Astrocyte (in vitro differentiated cells and primary cell): ENCODE data around the gene COL16A1. TPM values are rescaled to one million over a fixed set of nuclear protein-coding genes. Genes with fewer than 3 reads are reported as not detected.

Experiments
- DNase-seq: peaks from one replicate; pipeline ENCODE4 v3.0.0-alpha.2; 2010; ENCODE audit warnings: low read depth
- FAIRE-seq: peaks from 2 replicates; lab custom pipeline; 2011; peaks lifted over from hg19 to GRCh38; lab: Jason Lieb, UNC
- H2AFZ ChIP-seq: 2 replicates; pipeline ENCODE4 v1.6.0; 2012; ENCODE audit warnings: low read depth, low read length, inconsistent platforms
- H3K27ac ChIP-seq: 2 replicates; pipeline ENCODE4 v1.5.1; 2011; ENCODE audit warnings: low read depth, low read length, inconsistent platforms
- H3K27me3 ChIP-seq: 2 replicates; pipeline ENCODE4 v1.6.0; 2011; ENCODE audit warnings: low read length, inconsistent platforms; ENCODE audit not compliant: insufficient read depth
- H3K36me3 ChIP-seq: 2 replicates; pipeline ENCODE4 v1.5.1; 2011; ENCODE audit warnings: low read length, inconsistent platforms; ENCODE audit not compliant: insufficient read depth
- H3K4me1 ChIP-seq: 2 replicates; pipeline ENCODE4 v1.5.1; 2011; ENCODE audit warnings: low read length, inconsistent platforms; ENCODE audit not compliant: insufficient read depth
- H3K4me2 ChIP-seq: 2 replicates; pipeline ENCODE4 v1.6.0; 2012; ENCODE audit warnings: low read length, inconsistent platforms
- H3K4me3 ChIP-seq: 2 replicates; pipeline ENCODE4 v1.5.1; 2011; ENCODE audit warnings: low read depth, mild to moderate bottlenecking, low read length, inconsistent platforms; ENCODE audit not compliant: insufficient read depth
- H3K79me2 ChIP-seq: 2 replicates; pipeline ENCODE4 v1.6.0; 2012; ENCODE audit warnings: mild to moderate bottlenecking, low read length, inconsistent platforms; ENCODE audit not compliant: insufficient read depth
- H3K9ac ChIP-seq: 2 replicates; pipeline ENCODE4 v1.6.0; 2012; ENCODE audit warnings: mild to moderate bottlenecking, low read length, inconsistent platforms
- H3K9me3 ChIP-seq: 2 replicates; pipeline ENCODE4 v1.5.1; 2012; ENCODE audit warnings: low read depth, mild to moderate bottlenecking, low read length, inconsistent platforms; ENCODE audit not compliant: insufficient read depth
- H4K20me1 ChIP-seq: 2 replicates; pipeline ENCODE4 v1.6.0; 2012; ENCODE audit warnings: low read length, inconsistent platforms; ENCODE audit not compliant: insufficient read depth
- H3K27ac Mint-ChIP-seq: one replicate; pipeline ENCODE4 v1.8.0; 2021; ENCODE audit warnings: mild to moderate bottlenecking, mixed read lengths; ENCODE audit not compliant: unreplicated experiment
- H3K27me3 Mint-ChIP-seq: one replicate; pipeline ENCODE4 v1.8.0; 2021; ENCODE audit warnings: low read depth, mixed read lengths; ENCODE audit not compliant: unreplicated experiment
- H3K36me3 Mint-ChIP-seq: one replicate; pipeline ENCODE4 v1.8.0; 2021; ENCODE audit warnings: low read depth, mixed read lengths; ENCODE audit not compliant: unreplicated experiment
- H3K4me1 Mint-ChIP-seq: one replicate; pipeline ENCODE4 v1.8.0; 2021; ENCODE audit warnings: low read depth, mixed read lengths; ENCODE audit not compliant: unreplicated experiment
- H3K4me3 Mint-ChIP-seq: one replicate; pipeline ENCODE4 v1.8.0; 2021; ENCODE audit warnings: mild to moderate bottlenecking, moderate library complexity, mixed read lengths; ENCODE audit not compliant: unreplicated experiment
- H3K9me3 Mint-ChIP-seq: one replicate; pipeline ENCODE4 v1.8.0; 2021; ENCODE audit warnings: mild to moderate bottlenecking, mixed read lengths; ENCODE audit not compliant: unreplicated experiment
- CTCF ChIP-seq: IDR thresholded peaks from 2 replicates; pipeline ENCODE4 v1.5.1; 2011; ENCODE audit warnings: low read depth, mild to moderate bottlenecking, inconsistent platforms, low read length, moderate library complexity; ENCODE audit not compliant: insufficient read depth
- EZH2 ChIP-seq: IDR thresholded peaks from 2 replicates; pipeline ENCODE4 v1.6.1; 2012; ENCODE audit warnings: mild to moderate bottlenecking, low read length, inconsistent platforms; ENCODE audit not compliant: insufficient read depth
- total RNA-seq: library from RNA; stranded (reverse); gene quantifications from 2 replicates; pipeline ENCODE4 v1.2.1, GENCODE V29; 2021

The COL16A1 gene
- total RNA-seq, 1 donor from 2014 or later, result 42.9 TPM

GRCh38 chr1:31725134-31725533, 21.3 kb upstream of the COL16A1 start:
- Mint-ChIP-seq H3K9me3 (peaks cover 9% of the 10 kb centered on the region), H3K27me3 (peaks cover 34% of the 10 kb centered on the region), H3K27ac (no peak overlapping the region), H3K4me1 (peaks cover 12% of the 10 kb centered on the region), H3K36me3 (peaks cover 7% of the 10 kb centered on the region), H3K4me3 (no peak overlapping the region)
- Histone ChIP-seq H3K27ac (no peak overlapping the region), H4K20me1 (peaks cover 7% of the 10 kb centered on the region), H3K36me3 (no peaks in the 10 kb centered on the region), H3K27me3 (no peaks in the 10 kb centered on the region), H3K4me3 (no peak overlapping the region), H2AFZ (no peak overlapping the region), H3K9me3 (no peaks in the 10 kb centered on the region), H3K79me2 (no peaks in the 10 kb centered on the region), H3K9ac (no peak overlapping the region), H3K4me1 (peaks cover 7% of the 10 kb centered on the region), H3K4me2 (no peak overlapping the region)
- no peak for TF ChIP-seq CTCF
- TF ChIP-seq EZH2, result no peak
- FAIRE-seq, result no peak
- no peak for DNase-seq

- Histone ChIP-seq H3K27ac (no peak overlapping the region), H3K36me3 (no peaks in the 10 kb centered on the region), H2AFZ (no peak overlapping the region), H3K4me1 (peaks cover 7% of the 10 kb centered on the region), H3K79me2 (no peaks in the 10 kb centered on the region), H3K4me3 (no peak overlapping the region), H3K9ac (no peak overlapping the region), H3K27me3 (peaks cover 3% of the 10 kb centered on the region), H4K20me1 (peaks cover 7% of the 10 kb centered on the region), H3K9me3 (no peaks in the 10 kb centered on the region), H3K4me2 (no peak overlapping the region)
- peaks cover 5% of the 10 kb centered on the region for H3K36me3 Mint-ChIP-seq
- peaks cover 32% of the 10 kb centered on the region for H3K27me3 Mint-ChIP-seq
- peaks cover 12% of the 10 kb centered on the region for H3K4me1 Mint-ChIP-seq
- TF ChIP-seq EZH2, result no peak
- TF ChIP-seq CTCF, result no peak
- no peak for FAIRE-seq
- H3K4me3 Mint-ChIP-seq, result no peak overlapping the region
- peak; percentile 64 for DNase-seq
- peaks cover 7% of the 10 kb centered on the region for H3K9me3 Mint-ChIP-seq
- no peak overlapping the region for H3K27ac Mint-ChIP-seq
These were observed 20.1 kb upstream of the COL16A1 start for GRCh38 chr1:31723828-31724359.

- TF ChIP-seq CTCF, result no peak
- TF ChIP-seq EZH2, result no peak
- H3K4me1 Mint-ChIP-seq, result peaks cover 26% of the 10 kb centered on the region
- Histone ChIP-seq H4K20me1 (no peaks in the 10 kb centered on the region), H3K27me3 (peaks cover 7% of the 10 kb centered on the region), H3K4me1 (peaks cover 29% of the 10 kb centered on the region), H3K9ac (no peak overlapping the region), H3K4me2 (no peak overlapping the region), H3K27ac (no peak overlapping the region), H3K79me2 (no peaks in the 10 kb centered on the region), H3K36me3 (no peaks in the 10 kb centered on the region), H3K9me3 (no peaks in the 10 kb centered on the region), H2AFZ (no peak overlapping the region), H3K4me3 (no peak overlapping the region)
- no peak for FAIRE-seq
- H3K4me3 Mint-ChIP-seq, result peak overlapping the region; percentile 51
- no peaks in the 10 kb centered on the region for H3K36me3 Mint-ChIP-seq
- H3K27ac Mint-ChIP-seq, result no peak overlapping the region
- DNase-seq, result no peak
- H3K27me3 Mint-ChIP-seq, result peaks cover 41% of the 10 kb centered on the region
- H3K9me3 Mint-ChIP-seq, result peaks cover 8% of the 10 kb centered on the region
These were observed 14.6 kb upstream of the COL16A1 start for GRCh38 chr1:31718327-31718897.
